SK-N-SH treated with all-trans-retinoic acid at 6 μM for 48 hours (cell line): ENCODE data around the gene ESPNL.

Experiments used
- ESRRG ChIP-seq: fragments of 250-450 bp; sonication (Bioruptor Pico); IDR thresholded peaks from 2 replicates; pipeline ENCODE4 v1.6.1; 2021; ENCODE audit warnings: mild to moderate bottlenecking
- GLIS3 ChIP-seq: fragments of 250-450 bp; sonication (Bioruptor Pico); IDR thresholded peaks from 2 replicates; pipeline ENCODE4 v1.5.0; 2020; ENCODE audit warnings: mild to moderate bottlenecking, moderate library complexity
- PPARA ChIP-seq: fragments of 250-450 bp; sonication (Bioruptor Pico); IDR thresholded peaks from 2 replicates; pipeline ENCODE4 v1.5.0; 2020; ENCODE audit warnings: mild to moderate bottlenecking, borderline replicate concordance
- RARB ChIP-seq: fragments of 250-450 bp; sonication (Bioruptor Pico); IDR thresholded peaks from 2 replicates; pipeline ENCODE4 v1.8.0; 2021; ENCODE audit warnings: mild to moderate bottlenecking, moderate library complexity
- SNAI2 ChIP-seq: fragments of 250-450 bp; sonication (Bioruptor Pico); IDR thresholded peaks from 2 replicates; pipeline ENCODE4 v1.5.0; 2020; ENCODE audit warnings: mild to moderate bottlenecking, moderate library complexity
- TCF4 ChIP-seq: fragments of 250-450 bp; sonication (Bioruptor Pico); IDR thresholded peaks from 2 replicates; pipeline ENCODE4 v1.8.0; 2021; ENCODE audit warnings: mild to moderate bottlenecking, moderate library complexity, borderline replicate concordance
- TOX ChIP-seq: fragments of 250-450 bp; sonication (Bioruptor Pico); IDR thresholded peaks from 2 replicates; pipeline ENCODE4 v1.8.0; 2021; ENCODE audit warnings: mild to moderate bottlenecking, moderate library complexity, borderline replicate concordance
- ZFP3 ChIP-seq: fragments of 250-450 bp; sonication (Bioruptor Pico); IDR thresholded peaks from 2 replicates; pipeline ENCODE4 v1.5.0; 2020; ENCODE audit warnings: mild to moderate bottlenecking, moderate library complexity
- ZFP30 ChIP-seq: fragments of 450-650 bp; formaldehyde crosslinking; IDR thresholded peaks from 2 replicates; pipeline ENCODE4 v1.5.0; 2022; ENCODE audit warnings: mild to moderate bottlenecking, moderate library complexity
- ZNF70 ChIP-seq: fragments of 450-650 bp; formaldehyde crosslinking; IDR thresholded peaks from 2 replicates; pipeline ENCODE4 v1.5.0; 2020; ENCODE audit warnings: mild to moderate bottlenecking, moderate library complexity
- ZNF8 ChIP-seq: fragments of 450-650 bp; formaldehyde crosslinking; IDR thresholded peaks from 2 replicates; pipeline ENCODE4 v1.5.0; 2020; ENCODE audit warnings: mild to moderate bottlenecking, moderate library complexity
- TF ChIP-seq, protein P1 (sequence below): fragments of 250-450 bp; sonication (Bioruptor Pico); IDR thresholded peaks from 2 replicates; pipeline ENCODE4 v1.8.0; 2020; ENCODE audit warnings: mild to moderate bottlenecking, moderate library complexity, borderline replicate concordance
- TF ChIP-seq, protein P2 (sequence below): fragments of 250-450 bp; sonication (Bioruptor Pico); IDR thresholded peaks from 2 replicates; pipeline ENCODE4 v1.5.1; 2021; ENCODE audit warnings: mild to moderate bottlenecking, moderate library complexity
- TF ChIP-seq, protein P3 (sequence below): fragments of 250-450 bp; sonication (Bioruptor Pico); IDR thresholded peaks from 2 replicates; pipeline ENCODE4 v1.5.1; 2020; ENCODE audit warnings: low read depth, mild to moderate bottlenecking, moderate library complexity

DNA sequence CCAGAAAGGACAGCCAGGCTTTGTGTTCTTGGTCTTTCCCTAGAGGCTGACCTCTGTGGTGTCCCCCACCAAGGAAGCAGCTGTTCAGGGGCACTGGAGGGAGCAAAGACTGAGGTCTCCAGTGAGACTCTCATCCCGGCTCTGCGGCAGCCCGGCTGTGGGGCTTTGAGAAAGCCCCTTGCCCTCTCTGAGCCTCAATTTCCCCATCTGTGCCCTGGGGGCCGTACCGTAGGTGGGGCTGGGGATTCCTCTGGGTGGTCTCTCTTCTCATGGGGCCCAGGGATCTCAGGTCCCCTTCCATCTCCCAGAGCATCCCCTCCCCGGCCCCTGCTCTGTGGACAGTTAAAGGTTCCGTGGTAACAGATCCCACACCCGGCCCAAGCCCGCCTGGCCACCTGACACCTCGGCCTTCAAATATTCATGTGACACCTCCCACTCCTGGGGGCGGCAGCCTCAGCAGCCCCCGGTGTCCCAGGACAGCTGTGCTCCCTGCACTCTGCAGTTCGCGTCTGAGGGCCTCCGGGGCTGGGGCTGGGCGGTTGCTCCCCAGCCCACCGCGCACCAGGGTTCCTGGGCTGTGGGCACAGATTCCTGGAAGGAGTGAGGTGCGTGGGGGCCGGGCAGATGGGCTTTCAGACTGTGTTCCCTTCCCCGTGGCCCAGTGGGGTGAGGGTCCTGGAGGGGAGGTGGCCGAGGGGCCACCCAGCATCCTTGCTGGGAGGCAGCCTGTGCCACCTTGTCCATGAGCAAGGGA, 23.3 kb downstream of the ESPNL start:
- TF ChIP-seq ESRRG (CRISPR knock-in tag) (no peak), ZFP3 (CRISPR knock-in tag) (no peak), TOX (CRISPR knock-in tag) (no peak), ZNF8 (CRISPR knock-in tag) (no peak), PPARA (no peak), ZNF70 (CRISPR knock-in tag) (no peak), SNAI2 (no peak), ZFP30 (CRISPR knock-in tag) (no peak), TCF4 (no peak), GLIS3 (no peak), RARB (CRISPR knock-in tag) (no peak)
- TF ChIP-seq, protein P1, sequence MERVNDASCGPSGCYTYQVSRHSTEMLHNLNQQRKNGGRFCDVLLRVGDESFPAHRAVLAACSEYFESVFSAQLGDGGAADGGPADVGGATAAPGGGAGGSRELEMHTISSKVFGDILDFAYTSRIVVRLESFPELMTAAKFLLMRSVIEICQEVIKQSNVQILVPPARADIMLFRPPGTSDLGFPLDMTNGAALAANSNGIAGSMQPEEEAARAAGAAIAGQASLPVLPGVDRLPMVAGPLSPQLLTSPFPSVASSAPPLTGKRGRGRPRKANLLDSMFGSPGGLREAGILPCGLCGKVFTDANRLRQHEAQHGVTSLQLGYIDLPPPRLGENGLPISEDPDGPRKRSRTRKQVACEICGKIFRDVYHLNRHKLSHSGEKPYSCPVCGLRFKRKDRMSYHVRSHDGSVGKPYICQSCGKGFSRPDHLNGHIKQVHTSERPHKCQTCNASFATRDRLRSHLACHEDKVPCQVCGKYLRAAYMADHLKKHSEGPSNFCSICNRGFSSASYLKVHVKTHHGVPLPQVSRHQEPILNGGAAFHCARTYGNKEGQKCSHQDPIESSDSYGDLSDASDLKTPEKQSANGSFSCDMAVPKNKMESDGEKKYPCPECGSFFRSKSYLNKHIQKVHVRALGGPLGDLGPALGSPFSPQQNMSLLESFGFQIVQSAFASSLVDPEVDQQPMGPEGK (CRISPR knock-in tag), result no peak
- TF ChIP-seq, protein P2, sequence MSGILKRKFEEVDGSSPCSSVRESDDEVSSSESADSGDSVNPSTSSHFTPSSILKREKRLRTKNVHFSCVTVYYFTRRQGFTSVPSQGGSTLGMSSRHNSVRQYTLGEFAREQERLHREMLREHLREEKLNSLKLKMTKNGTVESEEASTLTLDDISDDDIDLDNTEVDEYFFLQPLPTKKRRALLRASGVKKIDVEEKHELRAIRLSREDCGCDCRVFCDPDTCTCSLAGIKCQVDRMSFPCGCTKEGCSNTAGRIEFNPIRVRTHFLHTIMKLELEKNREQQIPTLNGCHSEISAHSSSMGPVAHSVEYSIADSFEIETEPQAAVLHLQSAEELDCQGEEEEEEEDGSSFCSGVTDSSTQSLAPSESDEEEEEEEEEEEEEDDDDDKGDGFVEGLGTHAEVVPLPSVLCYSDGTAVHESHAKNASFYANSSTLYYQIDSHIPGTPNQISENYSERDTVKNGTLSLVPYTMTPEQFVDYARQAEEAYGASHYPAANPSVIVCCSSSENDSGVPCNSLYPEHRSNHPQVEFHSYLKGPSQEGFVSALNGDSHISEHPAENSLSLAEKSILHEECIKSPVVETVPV (CRISPR knock-in tag), result no peak
- TF ChIP-seq, protein P3, sequence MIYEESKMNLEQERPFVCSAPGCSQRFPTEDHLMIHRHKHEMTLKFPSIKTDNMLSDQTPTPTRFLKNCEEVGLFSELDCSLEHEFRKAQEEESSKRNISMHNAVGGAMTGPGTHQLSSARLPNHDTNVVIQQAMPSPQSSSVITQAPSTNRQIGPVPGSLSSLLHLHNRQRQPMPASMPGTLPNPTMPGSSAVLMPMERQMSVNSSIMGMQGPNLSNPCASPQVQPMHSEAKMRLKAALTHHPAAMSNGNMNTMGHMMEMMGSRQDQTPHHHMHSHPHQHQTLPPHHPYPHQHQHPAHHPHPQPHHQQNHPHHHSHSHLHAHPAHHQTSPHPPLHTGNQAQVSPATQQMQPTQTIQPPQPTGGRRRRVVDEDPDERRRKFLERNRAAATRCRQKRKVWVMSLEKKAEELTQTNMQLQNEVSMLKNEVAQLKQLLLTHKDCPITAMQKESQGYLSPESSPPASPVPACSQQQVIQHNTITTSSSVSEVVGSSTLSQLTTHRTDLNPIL (CRISPR knock-in tag), result no peak
